HEK293T (cell line): ENCODE measurements around the gene SLC30A5.

Experiments used
- CTBP1 ChIP-seq: fragments of 450-650 bp; IDR thresholded peaks from 2 replicates; pipeline ENCODE4 v1.6.1; 2016; ENCODE audit warnings: borderline replicate concordance
- FOXM1 ChIP-seq: fragments of 450-650 bp; IDR thresholded peaks from 2 replicates; pipeline ENCODE4 v1.6.1; 2017; ENCODE audit warnings: mild to moderate bottlenecking, borderline replicate concordance
- SP1 ChIP-seq: fragments of 450-650 bp; IDR thresholded peaks from 2 replicates; pipeline ENCODE4 v1.6.1; 2017

GRCh38 chr5:69078921-69079540 lies 14.8 kb upstream of the SLC30A5 start:
- TF ChIP-seq CTBP1 (no peak), FOXM1 (no peak), SP1 (no peak)
